Measurements from ENCODE around the gene LHFPL6.
"Not testable (repeated sequence)": the region's sequence is repeated elsewhere in the genome, so short reads cannot be mapped to it uniquely, and the experiment has no call there.

Gene LHFPL6

GRCh38 chr13:39338114-39338513 is 264.9 kb downstream of the LHFPL6 start:
- H3K9me3 Mint-ChIP-seq; H3K4me1 Mint-ChIP-seq; H3K4me3 Mint-ChIP-seq; DNase-seq (ENCODE audit: low spot score in 2 of 2); H3K27ac Mint-ChIP-seq; H3K36me3 Mint-ChIP-seq; ATAC-seq: not testable (repeated sequence)

DNA sequence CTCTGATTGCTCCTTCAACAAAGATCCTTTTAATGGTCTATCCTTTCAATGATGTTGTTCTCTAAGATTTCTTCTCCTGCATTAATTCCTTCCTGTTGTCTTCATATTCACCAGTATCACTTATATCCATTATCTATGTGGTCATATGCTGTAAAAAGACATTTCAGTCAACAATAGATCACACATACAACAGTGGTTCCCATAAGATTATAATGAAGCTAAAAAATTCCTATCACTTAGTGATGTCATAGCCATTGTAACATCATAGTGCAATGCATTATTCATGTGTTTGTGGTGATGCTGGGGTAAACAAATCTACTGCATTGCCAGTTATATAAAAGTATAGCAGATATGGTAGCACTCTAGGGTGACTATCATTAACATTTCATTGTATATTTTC is 266.1 kb downstream of the LHFPL6 start:
- ATAC-seq = no peak
- no peak overlapping the region for H3K27ac Mint-ChIP-seq
- H3K36me3 Mint-ChIP-seq = no peaks in the 10 kb centered on the region
- no peak overlapping the region for H3K4me3 Mint-ChIP-seq
- no peak for DNase-seq (ENCODE audit: low spot score in 2 of 2)
- no peaks in the 10 kb centered on the region for H3K4me1 Mint-ChIP-seq
- H3K9me3 Mint-ChIP-seq = peaks cover 3% of the 10 kb centered on the region

DNA sequence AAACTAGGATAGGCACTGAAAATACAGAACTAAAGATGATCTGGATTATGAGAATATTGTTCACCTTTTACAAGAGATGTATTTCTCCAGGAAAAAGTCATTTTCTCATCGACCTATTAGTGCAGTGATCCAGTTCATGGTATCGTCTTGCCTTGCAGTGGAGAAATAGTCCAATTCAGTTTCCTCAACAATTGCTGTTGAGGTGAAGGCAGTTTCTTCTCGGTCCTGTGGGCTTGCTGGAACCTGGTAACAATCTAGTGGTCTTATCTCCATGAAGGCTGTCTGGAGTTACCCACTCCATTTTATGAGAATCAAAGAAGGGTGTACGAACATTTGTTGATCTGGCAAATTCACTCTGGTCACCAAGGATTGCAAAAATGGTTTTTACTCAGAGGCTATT is 266.8 kb downstream of the LHFPL6 start:
- Mint-ChIP-seq H3K36me3 (no peaks in the 10 kb centered on the region), H3K9me3 (peaks cover 3% of the 10 kb centered on the region), H3K4me1 (no peaks in the 10 kb centered on the region), H3K4me3 (no peak overlapping the region), H3K27ac (no peak overlapping the region)
- DNase-seq (ENCODE audit: low spot score in 2 of 2) = no peak
- ATAC-seq = no peak

DNA sequence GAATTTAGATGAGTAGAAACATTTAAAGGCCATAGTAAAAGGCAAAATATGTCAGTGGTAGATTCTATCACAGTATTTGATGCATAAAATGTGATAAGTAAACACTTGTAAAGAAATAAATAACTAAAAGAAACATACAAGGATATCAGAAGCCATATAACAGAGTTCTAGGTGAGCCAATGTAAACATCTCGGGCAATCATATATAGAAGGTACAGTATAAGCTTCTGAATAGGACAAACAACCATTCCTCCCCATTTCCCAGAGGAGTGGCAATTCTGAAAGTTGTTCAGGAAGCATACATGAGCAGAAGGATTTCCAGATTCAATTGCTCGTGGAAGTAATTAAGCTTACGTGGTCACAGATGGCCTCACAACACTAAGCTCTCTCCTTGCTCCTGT is 267.3 kb downstream of the LHFPL6 start:
- H3K27ac Mint-ChIP-seq = no peak overlapping the region
- no peak for DNase-seq (ENCODE audit: low spot score in 2 of 2)
- H3K36me3 Mint-ChIP-seq = no peaks in the 10 kb centered on the region
- H3K9me3 Mint-ChIP-seq = peaks cover 4% of the 10 kb centered on the region
- H3K4me3 Mint-ChIP-seq = no peak overlapping the region
- no peaks in the 10 kb centered on the region for H3K4me1 Mint-ChIP-seq
- ATAC-seq = no peak

DNA sequence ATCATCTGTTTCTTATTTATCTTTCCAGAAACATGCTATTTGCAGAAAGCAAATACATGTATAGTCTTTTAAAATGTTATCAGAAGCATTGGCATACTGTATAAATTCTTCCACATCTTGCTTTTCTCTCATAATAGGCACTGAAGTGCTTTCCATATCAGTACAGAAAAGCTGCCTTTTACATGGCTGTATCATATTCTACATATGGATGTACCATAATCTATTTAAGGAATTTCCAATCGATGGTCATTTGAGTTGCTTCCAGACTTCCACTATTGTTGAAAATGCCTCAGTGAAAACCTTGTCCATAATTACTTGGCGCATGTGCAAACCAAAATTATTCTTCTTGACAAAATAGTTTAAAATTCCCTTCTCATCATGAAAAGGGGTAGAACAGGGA is 272.5 kb downstream of the LHFPL6 start:
- no peak overlapping the region for H3K27ac Mint-ChIP-seq
- H3K4me1 Mint-ChIP-seq = no peaks in the 10 kb centered on the region
- H3K36me3 Mint-ChIP-seq = no peaks in the 10 kb centered on the region
- no peak overlapping the region for H3K4me3 Mint-ChIP-seq
- H3K9me3 Mint-ChIP-seq = peaks cover 3% of the 10 kb centered on the region
- no peak for ATAC-seq
- no peak for DNase-seq (ENCODE audit: low spot score in 2 of 2)

- no peaks in the 10 kb centered on the region for H3K4me1 Mint-ChIP-seq
- no peak overlapping the region for H3K4me3 Mint-ChIP-seq
- H3K27ac Mint-ChIP-seq = no peak overlapping the region
- DNase-seq (ENCODE audit: low spot score in 2 of 2) = no peak
- no peak for ATAC-seq
- peaks cover 3% of the 10 kb centered on the region for H3K9me3 Mint-ChIP-seq
- no peaks in the 10 kb centered on the region for H3K36me3 Mint-ChIP-seq
Observed at GRCh38 chr13:39329182-39329639, 273.8 kb downstream of the LHFPL6 start.

DNA sequence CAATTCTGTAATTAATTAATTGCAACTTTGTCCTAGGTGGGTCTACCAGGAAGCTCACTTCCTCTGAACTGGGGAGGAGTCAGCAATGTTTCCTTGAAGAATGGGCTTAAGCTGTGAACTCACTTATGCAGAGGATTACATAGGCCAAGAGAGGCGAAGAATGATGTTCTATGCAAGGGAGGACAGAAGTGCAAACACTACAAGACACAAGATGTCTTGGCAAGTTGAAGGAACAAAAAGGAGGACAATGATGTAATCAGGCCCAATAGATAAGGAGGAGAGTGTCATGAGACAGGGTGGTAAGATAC is 275.9 kb downstream of the LHFPL6 start:
- ATAC-seq (no peak), DNase-seq (ENCODE audit: low spot score in 2 of 2) (no peak)
- Mint-ChIP-seq H3K4me3 (no peak overlapping the region), H3K4me1 (no peaks in the 10 kb centered on the region), H3K9me3 (peaks cover 3% of the 10 kb centered on the region), H3K36me3 (no peaks in the 10 kb centered on the region), H3K27ac (no peak overlapping the region)

DNA sequence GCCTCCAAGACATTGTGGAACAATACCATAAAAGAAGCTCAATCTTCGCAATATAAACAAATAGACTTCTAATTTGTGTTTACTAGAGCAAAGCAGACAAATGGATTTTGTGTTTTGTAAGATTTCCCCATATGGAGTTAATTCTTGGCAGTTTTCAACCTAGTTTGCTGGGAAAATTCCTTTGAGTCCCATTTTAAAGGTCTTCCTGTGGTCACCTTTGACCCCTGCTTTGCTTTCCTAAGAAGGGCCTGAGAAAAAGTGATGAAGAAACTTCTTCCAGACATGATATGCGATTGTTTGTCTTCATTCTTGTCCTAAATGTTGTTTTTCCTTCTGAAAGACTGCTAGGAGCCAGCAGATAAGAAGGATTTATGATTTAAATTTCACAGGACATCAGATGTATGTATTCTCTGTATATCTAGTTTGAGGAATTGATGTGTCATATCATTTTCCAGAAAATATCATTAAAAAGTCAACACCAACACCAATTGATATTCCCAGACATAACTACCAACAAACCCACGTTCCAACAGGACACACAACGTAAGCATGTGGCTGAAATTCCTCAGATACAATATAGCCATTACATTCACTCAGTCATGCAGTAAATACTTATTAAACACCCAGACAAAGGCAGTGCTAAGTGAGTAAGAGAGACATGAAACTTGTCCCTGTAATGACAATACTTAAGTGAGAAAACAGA is 276.4 kb downstream of the LHFPL6 start:
- Mint-ChIP-seq H3K9me3 (peaks cover 3% of the 10 kb centered on the region), H3K4me1 (no peaks in the 10 kb centered on the region), H3K36me3 (no peaks in the 10 kb centered on the region), H3K27ac (no peak overlapping the region), H3K4me3 (no peak overlapping the region)
- ATAC-seq = no peak
- no peak for DNase-seq (ENCODE audit: low spot score in 2 of 2)

- no peak overlapping the region for H3K27ac Mint-ChIP-seq
- no peaks in the 10 kb centered on the region for H3K9me3 Mint-ChIP-seq
- no peak overlapping the region for H3K4me3 Mint-ChIP-seq
- H3K36me3 Mint-ChIP-seq = no peaks in the 10 kb centered on the region
- DNase-seq (ENCODE audit: low spot score in 2 of 2) = no peak
- no peak for ATAC-seq
- no peaks in the 10 kb centered on the region for H3K4me1 Mint-ChIP-seq
Observed at GRCh38 chr13:39324806-39325311, 278.1 kb downstream of the LHFPL6 start.

GRCh38 chr13:39322836-39323585 is 280.0 kb downstream of the LHFPL6 start:
- H3K4me1 Mint-ChIP-seq = no peaks in the 10 kb centered on the region
- DNase-seq (ENCODE audit: low spot score in 2 of 2) (no peak), ATAC-seq (no peak)
- H3K4me3 Mint-ChIP-seq = no peak overlapping the region
- no peaks in the 10 kb centered on the region for H3K36me3 Mint-ChIP-seq
- H3K27ac Mint-ChIP-seq = no peak overlapping the region
- no peaks in the 10 kb centered on the region for H3K9me3 Mint-ChIP-seq

GRCh38 chr13:39321574-39321973 is 281.4 kb downstream of the LHFPL6 start:
- DNase-seq (ENCODE audit: low spot score in 2 of 2) = no peak
- H3K4me3 Mint-ChIP-seq = no peak overlapping the region
- H3K4me1 Mint-ChIP-seq = no peaks in the 10 kb centered on the region
- H3K27ac Mint-ChIP-seq = no peak overlapping the region
- H3K36me3 Mint-ChIP-seq = no peaks in the 10 kb centered on the region
- ATAC-seq = no peak
- H3K9me3 Mint-ChIP-seq = no peaks in the 10 kb centered on the region

- no peaks in the 10 kb centered on the region for H3K4me1 Mint-ChIP-seq
- H3K36me3 Mint-ChIP-seq = no peaks in the 10 kb centered on the region
Observed at GRCh38 chr13:39318161-39318560, 284.8 kb downstream of the LHFPL6 start.

GRCh38 chr13:39317291-39317690 is 285.7 kb downstream of the LHFPL6 start:
- no peak for DNase-seq (ENCODE audit: low spot score in 2 of 2)
- Mint-ChIP-seq H3K4me1 (no peaks in the 10 kb centered on the region), H3K36me3 (no peaks in the 10 kb centered on the region), H3K27ac (no peak overlapping the region), H3K9me3 (no peaks in the 10 kb centered on the region), H3K4me3 (no peak overlapping the region)
- no peak for ATAC-seq

More at GRCh38 chr13:39318161-39318560, 284.8 kb downstream of the LHFPL6 start:
- Mint-ChIP-seq H3K9me3 (no peaks in the 10 kb centered on the region), H3K4me3 (no peak overlapping the region), H3K27ac (no peak overlapping the region)
- DNase-seq (ENCODE audit: low spot score in 2 of 2) = no peak
- ATAC-seq = no peak

GRCh38 chr13:39315796-39316195 is 287.2 kb downstream of the LHFPL6 start:
- DNase-seq (ENCODE audit: low spot score in 2 of 2) (no peak), ATAC-seq (no peak)
- H3K27ac Mint-ChIP-seq = no peak overlapping the region
- H3K4me3 Mint-ChIP-seq = no peak overlapping the region
- H3K36me3 Mint-ChIP-seq = no peaks in the 10 kb centered on the region
- no peaks in the 10 kb centered on the region for H3K4me1 Mint-ChIP-seq
- H3K9me3 Mint-ChIP-seq = no peaks in the 10 kb centered on the region

DNA sequence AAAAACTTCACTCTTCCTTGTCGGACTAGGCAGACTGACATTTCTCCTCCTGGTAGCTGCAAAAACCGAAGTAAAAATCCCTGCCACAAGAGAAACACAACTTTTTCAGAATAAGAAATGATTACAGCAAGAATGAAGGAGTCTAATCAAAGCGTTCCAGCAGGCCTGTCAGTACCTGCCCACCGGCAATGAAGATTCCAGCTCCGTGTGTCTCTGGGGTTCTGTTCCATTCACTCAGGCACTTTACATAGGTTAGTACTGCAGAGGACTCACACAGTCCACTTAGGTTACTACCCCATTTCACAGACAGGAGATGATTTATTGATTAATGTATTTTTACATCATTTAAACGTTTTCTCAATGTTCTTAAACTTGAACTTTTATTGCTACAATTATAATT is 289.3 kb downstream of the LHFPL6 start:
- H3K9me3 Mint-ChIP-seq = no peaks in the 10 kb centered on the region
- no peak overlapping the region for H3K27ac Mint-ChIP-seq
- no peak overlapping the region for H3K4me3 Mint-ChIP-seq
- ATAC-seq (no peak), DNase-seq (ENCODE audit: low spot score in 2 of 2) (no peak)
- H3K36me3 Mint-ChIP-seq = no peaks in the 10 kb centered on the region
- no peaks in the 10 kb centered on the region for H3K4me1 Mint-ChIP-seq

- Mint-ChIP-seq H3K4me3 (no peak overlapping the region), H3K9me3 (no peaks in the 10 kb centered on the region), H3K36me3 (no peaks in the 10 kb centered on the region), H3K4me1 (no peaks in the 10 kb centered on the region), H3K27ac (no peak overlapping the region)
- no peak for DNase-seq (ENCODE audit: low spot score in 2 of 2)
- no peak for ATAC-seq
Observed at GRCh38 chr13:39312596-39312995, 290.4 kb downstream of the LHFPL6 start.
